ENCODE data around the gene COL26A1.
A peak's percentile ranks its signal among the peaks of the same experiment; 100 is the strongest.
"Not testable (repeated sequence)": the region's sequence is repeated elsewhere in the genome, so short reads cannot be mapped to it uniquely, and the experiment has no call there.

Gene COL26A1

GRCh38 chr7:101342892-101343291 is 19.8 kb upstream of the COL26A1 start:
- H3K27ac ChIP-seq (ENCODE audit: low read depth, low read length): no peak overlapping the region
- no peak overlapping the region for H3K4me3 ChIP-seq (ENCODE audit: low read depth in 1 of 2, low read length in 2 of 2)
- H3K9ac ChIP-seq (ENCODE audit: low read depth in 1 of 2, low read length in 2 of 2): no peak overlapping the region
- H3K4me1 ChIP-seq (ENCODE audit: control insufficient read depth in 1 of 2, insufficient read depth in 2 of 2, low read length in 2 of 2): no peaks in the 10 kb centered on the region
- peaks cover 0 to 4% of the 10 kb centered on the region in 2 donors for H3K27me3 ChIP-seq (ENCODE audit: control insufficient read depth in 1 of 2, insufficient read depth in 2 of 2, low read length in 2 of 2)
- no peaks in the 10 kb centered on the region for H3K9me3 ChIP-seq (ENCODE audit: control insufficient read depth in 1 of 2, low read length in 2 of 2)
- H3K36me3 ChIP-seq (ENCODE audit: control insufficient read depth in 1 of 2, insufficient read depth in 2 of 2, low read length in 2 of 2): no peaks in the 10 kb centered on the region

DNA sequence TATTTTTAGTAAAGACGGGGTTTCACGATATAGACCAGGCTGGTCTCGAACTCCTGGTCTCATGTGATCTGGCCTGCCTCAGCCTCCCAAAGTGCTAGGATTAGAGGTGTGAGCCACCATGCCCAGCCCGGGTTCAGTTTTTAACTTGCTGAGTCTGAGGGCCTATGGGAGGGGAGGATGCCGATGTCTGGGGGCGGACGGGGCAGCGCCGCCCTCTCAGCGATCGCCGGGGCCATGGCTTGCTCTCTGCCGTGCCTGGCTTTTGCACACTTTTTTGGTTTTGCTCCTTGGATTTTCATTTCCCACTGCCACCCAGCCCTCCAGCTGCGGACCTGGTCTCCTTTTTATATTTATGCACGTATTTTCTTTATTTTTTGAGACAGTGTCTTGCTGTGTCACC is 15.2 kb upstream of the COL26A1 start:
- Histone ChIP-seq H3K36me3 (ENCODE audit: control insufficient read depth in 1 of 2, insufficient read depth in 2 of 2, low read length in 2 of 2) (no peaks in the 10 kb centered on the region), H3K4me1 (ENCODE audit: control insufficient read depth in 1 of 2, insufficient read depth in 2 of 2, low read length in 2 of 2) (no peaks in the 10 kb centered on the region), H3K9ac (ENCODE audit: low read depth in 1 of 2, low read length in 2 of 2) (no peak overlapping the region), H3K9me3 (ENCODE audit: control insufficient read depth in 1 of 2, low read length in 2 of 2) (no peaks in the 10 kb centered on the region), H3K27ac (ENCODE audit: low read depth, low read length) (no peak overlapping the region), H3K4me3 (ENCODE audit: low read depth in 1 of 2, low read length in 2 of 2) (no peak overlapping the region), H3K27me3 (ENCODE audit: control insufficient read depth in 1 of 2, insufficient read depth in 2 of 2, low read length in 2 of 2) (peaks cover 0 to 4% of the 10 kb centered on the region in 2 donors)

GRCh38 chr7:101348456-101349067 is 14.1 kb upstream of the COL26A1 start:
- not testable (repeated sequence) for H3K36me3 ChIP-seq (ENCODE audit: control insufficient read depth in 1 of 2, insufficient read depth in 2 of 2, low read length in 2 of 2); H3K4me1 ChIP-seq (ENCODE audit: control insufficient read depth in 1 of 2, insufficient read depth in 2 of 2, low read length in 2 of 2); H3K9ac ChIP-seq (ENCODE audit: low read depth in 1 of 2, low read length in 2 of 2); H3K4me3 ChIP-seq (ENCODE audit: low read depth in 1 of 2, low read length in 2 of 2); H3K27me3 ChIP-seq (ENCODE audit: control insufficient read depth in 1 of 2, insufficient read depth in 2 of 2, low read length in 2 of 2); H3K9me3 ChIP-seq (ENCODE audit: control insufficient read depth in 1 of 2, low read length in 2 of 2); H3K27ac ChIP-seq (ENCODE audit: low read depth, low read length)

DNA sequence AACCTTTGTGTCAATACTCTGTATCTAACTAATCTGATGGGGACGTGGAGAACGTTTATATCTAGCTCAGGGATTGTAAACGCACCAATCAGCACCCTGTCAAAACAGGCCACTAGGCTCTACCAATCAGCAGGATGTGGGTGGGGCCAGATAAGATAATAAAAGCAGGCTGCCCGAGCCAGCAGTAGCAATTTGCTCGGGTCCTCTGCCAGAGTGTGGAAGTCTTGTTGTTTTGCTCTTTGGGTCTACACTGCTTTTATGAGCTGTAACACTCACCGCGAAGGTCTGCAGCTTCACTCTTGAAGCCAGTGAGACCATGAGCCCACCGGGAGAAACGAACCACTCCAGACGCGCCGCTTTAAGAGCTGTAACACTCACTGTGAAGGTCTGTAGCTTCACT is 13.4 kb upstream of the COL26A1 start:
- not testable (repeated sequence) for H3K27me3 ChIP-seq (ENCODE audit: control insufficient read depth in 1 of 2, insufficient read depth in 2 of 2, low read length in 2 of 2); H3K4me3 ChIP-seq (ENCODE audit: low read depth in 1 of 2, low read length in 2 of 2); H3K27ac ChIP-seq (ENCODE audit: low read depth, low read length); H3K9me3 ChIP-seq (ENCODE audit: control insufficient read depth in 1 of 2, low read length in 2 of 2); H3K4me1 ChIP-seq (ENCODE audit: control insufficient read depth in 1 of 2, insufficient read depth in 2 of 2, low read length in 2 of 2); H3K9ac ChIP-seq (ENCODE audit: low read depth in 1 of 2, low read length in 2 of 2); H3K36me3 ChIP-seq (ENCODE audit: control insufficient read depth in 1 of 2, insufficient read depth in 2 of 2, low read length in 2 of 2)

DNA sequence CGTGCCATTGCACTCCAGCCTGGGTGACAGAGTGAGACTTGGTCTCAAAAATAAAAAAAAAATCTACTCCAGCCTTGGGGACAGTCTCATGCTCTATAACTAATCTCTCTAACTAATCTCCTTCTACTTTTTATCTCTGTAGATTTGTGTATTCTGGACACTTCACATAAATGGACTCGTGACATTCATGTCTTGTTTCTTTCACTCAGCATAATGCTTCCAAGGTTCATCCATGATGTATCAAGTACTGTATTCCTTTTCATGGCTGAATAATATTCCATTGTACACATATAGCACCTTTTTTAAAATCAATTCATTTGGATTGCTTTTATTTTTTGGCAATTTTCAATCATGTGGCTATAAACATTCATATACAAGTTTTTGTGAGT is 9.8 kb upstream of the COL26A1 start:
- H3K36me3 ChIP-seq (ENCODE audit: control insufficient read depth in 1 of 2, insufficient read depth in 2 of 2, low read length in 2 of 2): no peaks in the 10 kb centered on the region
- no peaks in the 10 kb centered on the region for H3K9me3 ChIP-seq (ENCODE audit: control insufficient read depth in 1 of 2, low read length in 2 of 2)
- H3K4me1 ChIP-seq (ENCODE audit: control insufficient read depth in 1 of 2, insufficient read depth in 2 of 2, low read length in 2 of 2): no peaks in the 10 kb centered on the region
- H3K27ac ChIP-seq (ENCODE audit: low read depth, low read length): no peak overlapping the region
- H3K27me3 ChIP-seq (ENCODE audit: control insufficient read depth in 1 of 2, insufficient read depth in 2 of 2, low read length in 2 of 2): no peaks in the 10 kb centered on the region
- H3K9ac ChIP-seq (ENCODE audit: low read depth in 1 of 2, low read length in 2 of 2): no peak overlapping the region
- H3K4me3 ChIP-seq (ENCODE audit: low read depth in 1 of 2, low read length in 2 of 2): no peak overlapping the region

GRCh38 chr7:101357433-101357832 is 5.2 kb upstream of the COL26A1 start:
- Histone ChIP-seq H3K27ac (ENCODE audit: low read depth, low read length) (no peak overlapping the region), H3K9me3 (ENCODE audit: control insufficient read depth in 1 of 2, low read length in 2 of 2) (no peaks in the 10 kb centered on the region), H3K9ac (ENCODE audit: low read depth in 1 of 2, low read length in 2 of 2) (no peak overlapping the region), H3K36me3 (ENCODE audit: control insufficient read depth in 1 of 2, insufficient read depth in 2 of 2, low read length in 2 of 2) (no peaks in the 10 kb centered on the region), H3K27me3 (ENCODE audit: control insufficient read depth in 1 of 2, insufficient read depth in 2 of 2, low read length in 2 of 2) (peaks cover 0 to 4% of the 10 kb centered on the region in 2 donors), H3K4me3 (ENCODE audit: low read depth in 1 of 2, low read length in 2 of 2) (no peak overlapping the region), H3K4me1 (ENCODE audit: control insufficient read depth in 1 of 2, insufficient read depth in 2 of 2, low read length in 2 of 2) (no peaks in the 10 kb centered on the region)

DNA sequence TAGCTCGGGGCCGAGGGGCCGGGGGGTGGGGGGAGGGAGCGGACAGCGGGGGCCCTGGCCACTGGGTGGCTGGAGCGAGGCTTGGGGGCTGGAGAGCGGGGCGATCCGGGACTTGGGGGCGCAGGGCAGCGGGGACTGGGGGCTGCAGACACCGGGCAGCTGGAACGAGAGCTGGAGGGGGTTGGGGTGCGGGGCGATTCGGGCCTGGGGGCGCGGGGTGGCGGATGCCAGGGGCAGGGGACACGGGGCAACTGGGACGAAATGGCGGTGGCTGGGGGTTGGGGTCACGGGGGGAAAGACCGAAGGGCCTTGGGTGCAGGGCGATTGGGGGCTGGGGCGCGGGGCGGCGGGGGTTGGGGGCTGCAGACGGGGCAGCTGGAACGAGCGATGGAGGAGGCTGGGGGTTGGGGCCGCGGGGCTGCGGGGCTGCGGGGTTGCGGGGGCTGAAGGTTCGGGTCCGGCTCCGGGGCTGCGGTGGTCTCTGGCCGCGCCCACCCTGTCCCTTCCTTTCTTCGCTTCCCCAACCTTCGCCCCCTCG is 590 bp downstream of the COL26A1 start:
- no peak overlapping the region for H3K27ac ChIP-seq (ENCODE audit: low read depth, low read length)
- H3K27me3 ChIP-seq (ENCODE audit: control insufficient read depth in 1 of 2, insufficient read depth in 2 of 2, low read length in 2 of 2): peaks cover 5 to 12% of the 10 kb centered on the region in 2 donors
- no peak overlapping the region for H3K9ac ChIP-seq (ENCODE audit: low read depth in 1 of 2, low read length in 2 of 2)
- peak overlapping the region; percentile 35 to 58 for H3K4me3 ChIP-seq (ENCODE audit: low read depth in 1 of 2, low read length in 2 of 2)
- no peaks in the 10 kb centered on the region for H3K36me3 ChIP-seq (ENCODE audit: control insufficient read depth in 1 of 2, insufficient read depth in 2 of 2, low read length in 2 of 2)
- no peaks in the 10 kb centered on the region for H3K9me3 ChIP-seq (ENCODE audit: control insufficient read depth in 1 of 2, low read length in 2 of 2)
- peaks cover 0 to 3% of the 10 kb centered on the region in 2 donors for H3K4me1 ChIP-seq (ENCODE audit: control insufficient read depth in 1 of 2, insufficient read depth in 2 of 2, low read length in 2 of 2)

DNA sequence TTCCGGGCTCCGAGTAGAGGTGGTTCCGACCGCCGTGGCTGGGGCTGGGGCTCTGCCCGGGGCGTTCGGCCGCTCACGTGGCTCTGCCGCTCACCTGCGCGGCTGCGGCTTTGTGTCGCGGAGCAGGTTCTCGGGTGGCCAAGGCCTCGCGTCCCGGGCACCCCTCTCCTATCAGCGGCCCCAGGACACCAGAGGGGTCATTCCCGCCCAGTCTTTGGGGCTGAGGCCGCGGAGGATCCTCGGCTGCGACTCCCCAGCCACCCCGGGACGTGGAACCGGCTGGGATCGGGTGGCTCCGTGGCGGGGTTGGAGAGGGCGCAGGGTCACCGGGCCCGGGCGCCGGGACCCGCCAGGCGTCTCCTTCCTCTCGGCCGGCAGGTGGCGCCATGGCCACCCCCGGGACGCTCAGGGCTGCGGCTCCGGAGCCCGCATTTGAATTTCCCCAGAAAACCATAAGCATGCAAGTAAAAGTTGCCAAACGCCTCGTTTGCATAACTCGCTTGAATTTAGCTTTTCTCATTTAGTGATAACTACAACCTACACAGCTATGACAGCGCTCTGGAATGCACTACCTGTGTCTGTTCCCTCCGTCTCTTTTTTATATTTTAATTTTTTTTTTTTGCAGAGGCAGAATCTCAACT is 1.2 kb downstream of the COL26A1 start:
- Histone ChIP-seq H3K4me1 (ENCODE audit: control insufficient read depth in 1 of 2, insufficient read depth in 2 of 2, low read length in 2 of 2) (peaks cover 0 to 3% of the 10 kb centered on the region in 2 donors), H3K9me3 (ENCODE audit: control insufficient read depth in 1 of 2, low read length in 2 of 2) (no peaks in the 10 kb centered on the region), H3K27ac (ENCODE audit: low read depth, low read length) (no peak overlapping the region), H3K4me3 (ENCODE audit: low read depth in 1 of 2, low read length in 2 of 2) (peak overlapping the region; percentile 35 to 58), H3K27me3 (ENCODE audit: control insufficient read depth in 1 of 2, insufficient read depth in 2 of 2, low read length in 2 of 2) (peaks cover 5 to 12% of the 10 kb centered on the region in 2 donors), H3K36me3 (ENCODE audit: control insufficient read depth in 1 of 2, insufficient read depth in 2 of 2, low read length in 2 of 2) (no peaks in the 10 kb centered on the region), H3K9ac (ENCODE audit: low read depth in 1 of 2, low read length in 2 of 2) (peak overlapping the region in 1 of 2 donors; percentile 43)

DNA sequence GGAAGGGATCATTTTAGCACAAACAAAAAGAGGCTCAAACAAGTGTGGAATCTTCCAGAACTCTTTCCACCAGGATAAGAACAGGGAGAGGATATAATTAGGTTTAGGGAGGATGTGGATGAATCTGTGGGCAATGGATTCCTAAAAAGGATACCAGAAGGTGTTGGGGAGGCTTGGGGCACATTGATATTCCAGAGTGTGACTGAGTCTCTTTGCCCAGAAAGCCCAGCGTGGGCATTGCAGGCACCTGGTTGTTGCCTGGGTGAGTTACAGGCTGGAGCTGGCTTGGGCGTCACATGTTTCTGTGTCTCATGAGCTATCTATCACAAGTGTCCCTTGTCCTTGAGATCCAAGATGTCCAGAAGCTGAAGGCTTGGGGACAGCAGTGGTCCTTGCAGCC is 3.3 kb downstream of the COL26A1 start:
- no peak overlapping the region for H3K27ac ChIP-seq (ENCODE audit: low read depth, low read length)
- no peak overlapping the region for H3K9ac ChIP-seq (ENCODE audit: low read depth in 1 of 2, low read length in 2 of 2)
- H3K4me3 ChIP-seq (ENCODE audit: low read depth in 1 of 2, low read length in 2 of 2): no peak overlapping the region
- no peaks in the 10 kb centered on the region for H3K36me3 ChIP-seq (ENCODE audit: control insufficient read depth in 1 of 2, insufficient read depth in 2 of 2, low read length in 2 of 2)
- H3K9me3 ChIP-seq (ENCODE audit: control insufficient read depth in 1 of 2, low read length in 2 of 2): no peaks in the 10 kb centered on the region
- H3K27me3 ChIP-seq (ENCODE audit: control insufficient read depth in 1 of 2, insufficient read depth in 2 of 2, low read length in 2 of 2): peaks cover 5 to 15% of the 10 kb centered on the region in 2 donors
- peaks cover 0 to 3% of the 10 kb centered on the region in 2 donors for H3K4me1 ChIP-seq (ENCODE audit: control insufficient read depth in 1 of 2, insufficient read depth in 2 of 2, low read length in 2 of 2)

DNA sequence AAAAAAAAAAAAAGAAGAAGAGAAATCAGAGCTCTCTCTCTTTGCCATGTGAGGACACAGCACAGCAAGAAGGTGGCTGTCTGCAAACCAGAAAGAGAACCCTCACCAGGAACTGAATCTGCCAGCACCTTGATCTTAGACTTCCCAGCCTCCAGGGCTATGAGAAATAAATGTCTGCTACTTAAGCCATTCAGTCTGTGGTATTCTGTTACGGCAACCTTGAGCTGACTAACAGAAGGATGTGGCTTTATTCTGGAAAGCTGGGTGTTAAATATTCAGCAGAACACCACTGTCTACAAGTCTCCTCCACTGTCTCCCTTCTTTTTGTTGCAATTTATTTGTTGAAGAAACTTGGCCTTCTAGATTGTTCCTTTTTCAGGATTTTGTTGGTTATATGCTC is 5.0 kb downstream of the COL26A1 start:
- Histone ChIP-seq H3K27me3 (ENCODE audit: control insufficient read depth in 1 of 2, insufficient read depth in 2 of 2, low read length in 2 of 2) (peaks cover 5 to 9% of the 10 kb centered on the region in 2 donors), H3K9me3 (ENCODE audit: control insufficient read depth in 1 of 2, low read length in 2 of 2) (no peaks in the 10 kb centered on the region), H3K4me1 (ENCODE audit: control insufficient read depth in 1 of 2, insufficient read depth in 2 of 2, low read length in 2 of 2) (peaks cover 0 to 3% of the 10 kb centered on the region in 2 donors), H3K27ac (ENCODE audit: low read depth, low read length) (no peak overlapping the region), H3K4me3 (ENCODE audit: low read depth in 1 of 2, low read length in 2 of 2) (no peak overlapping the region), H3K9ac (ENCODE audit: low read depth in 1 of 2, low read length in 2 of 2) (no peak overlapping the region), H3K36me3 (ENCODE audit: control insufficient read depth in 1 of 2, insufficient read depth in 2 of 2, low read length in 2 of 2) (no peaks in the 10 kb centered on the region)
